ENCODE data around the gene ZNF217. TPM values are rescaled to one million over a fixed set of nuclear protein-coding genes. Genes with fewer than 3 reads are reported as not detected.

Gene ZNF217
- total and polyA plus RNA-seq, 9 of the 15 experiments (the other 6 are each of a cell fraction or from before 2014, with no cell fraction given): 3.0 to 41.8 (median 16.8) TPM

GRCh38 chr20:53623454-53624211, 30.0 kb upstream of the ZNF217 start (continued):
- TF ChIP-seq, protein P1, sequence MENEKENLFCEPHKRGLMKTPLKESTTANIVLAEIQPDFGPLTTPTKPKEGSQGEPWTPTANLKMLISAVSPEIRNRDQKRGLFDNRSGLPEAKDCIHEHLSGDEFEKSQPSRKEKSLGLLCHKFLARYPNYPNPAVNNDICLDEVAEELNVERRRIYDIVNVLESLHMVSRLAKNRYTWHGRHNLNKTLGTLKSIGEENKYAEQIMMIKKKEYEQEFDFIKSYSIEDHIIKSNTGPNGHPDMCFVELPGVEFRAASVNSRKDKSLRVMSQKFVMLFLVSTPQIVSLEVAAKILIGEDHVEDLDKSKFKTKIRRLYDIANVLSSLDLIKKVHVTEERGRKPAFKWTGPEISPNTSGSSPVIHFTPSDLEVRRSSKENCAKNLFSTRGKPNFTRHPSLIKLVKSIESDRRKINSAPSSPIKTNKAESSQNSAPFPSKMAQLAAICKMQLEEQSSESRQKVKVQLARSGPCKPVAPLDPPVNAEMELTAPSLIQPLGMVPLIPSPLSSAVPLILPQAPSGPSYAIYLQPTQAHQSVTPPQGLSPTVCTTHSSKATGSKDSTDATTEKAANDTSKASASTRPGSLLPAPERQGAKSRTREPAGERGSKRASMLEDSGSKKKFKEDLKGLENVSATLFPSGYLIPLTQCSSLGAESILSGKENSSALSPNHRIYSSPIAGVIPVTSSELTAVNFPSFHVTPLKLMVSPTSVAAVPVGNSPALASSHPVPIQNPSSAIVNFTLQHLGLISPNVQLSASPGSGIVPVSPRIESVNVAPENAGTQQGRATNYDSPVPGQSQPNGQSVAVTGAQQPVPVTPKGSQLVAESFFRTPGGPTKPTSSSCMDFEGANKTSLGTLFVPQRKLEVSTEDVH (IDR thresholded peaks at IDR 0.05; ENCODE audit: low read depth, partially characterized antibody): no peak
- TF ChIP-seq, protein P2, sequence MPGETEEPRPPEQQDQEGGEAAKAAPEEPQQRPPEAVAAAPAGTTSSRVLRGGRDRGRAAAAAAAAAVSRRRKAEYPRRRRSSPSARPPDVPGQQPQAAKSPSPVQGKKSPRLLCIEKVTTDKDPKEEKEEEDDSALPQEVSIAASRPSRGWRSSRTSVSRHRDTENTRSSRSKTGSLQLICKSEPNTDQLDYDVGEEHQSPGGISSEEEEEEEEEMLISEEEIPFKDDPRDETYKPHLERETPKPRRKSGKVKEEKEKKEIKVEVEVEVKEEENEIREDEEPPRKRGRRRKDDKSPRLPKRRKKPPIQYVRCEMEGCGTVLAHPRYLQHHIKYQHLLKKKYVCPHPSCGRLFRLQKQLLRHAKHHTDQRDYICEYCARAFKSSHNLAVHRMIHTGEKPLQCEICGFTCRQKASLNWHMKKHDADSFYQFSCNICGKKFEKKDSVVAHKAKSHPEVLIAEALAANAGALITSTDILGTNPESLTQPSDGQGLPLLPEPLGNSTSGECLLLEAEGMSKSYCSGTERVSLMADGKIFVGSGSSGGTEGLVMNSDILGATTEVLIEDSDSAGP (CRISPR knock-in tag; IDR thresholded peaks at IDR 0.05): no peak
- TF ChIP-seq PRMT5 (CRISPR knock-in tag; IDR thresholded peaks at IDR 0.05) (no peak), MLLT1 (IDR thresholded peaks at IDR 0.05) (peak in 1 of 2 experiments; percentile 12; a peak in 1 of 4 replicates), ZNF24 (IDR thresholded peaks at IDR 0.05) (no peak), NFXL1 (CRISPR knock-in tag; IDR thresholded peaks at IDR 0.05) (no peak), TARDBP (IDR thresholded peaks at IDR 0.05) (no peak; the same call in 1 of the 2 replicates), TEAD4 (IDR thresholded peaks at IDR 0.05; ENCODE audit: low read length) (peak; percentile 55), TEAD4 (CRISPR knock-in tag; IDR thresholded peaks at IDR 0.05; ENCODE audit: borderline replicate concordance) (no peak), FOXK1 (CRISPR knock-in tag; IDR thresholded peaks at IDR 0.05; ENCODE audit: borderline replicate concordance) (no peak), PRPF4 (IDR thresholded peaks at IDR 0.05; ENCODE audit: insufficient read depth, low read depth, low read length, poor library complexity, severe bottlenecking) (no peak), LEF1 (IDR thresholded peaks at IDR 0.05) (peak; percentile 50; the same call in 1 of the 2 replicates), MIER1 (IDR thresholded peaks at IDR 0.05; ENCODE audit: low read depth) (no peak), ZNF174 (CRISPR knock-in tag; IDR thresholded peaks at IDR 0.05) (0 out of 2 replicates have a peak, but pooled peaks have one; percentile 78), HSF4 (CRISPR knock-in tag; IDR thresholded peaks at IDR 0.05; ENCODE audit: borderline replicate concordance) (peak; percentile 50; the same call in 1 of the 2 replicates), ZNF830 (CRISPR knock-in tag; IDR thresholded peaks at IDR 0.05) (0 out of 2 replicates have a peak, but pooled peaks have one; percentile 37)
- TF ChIP-seq, protein P3, sequence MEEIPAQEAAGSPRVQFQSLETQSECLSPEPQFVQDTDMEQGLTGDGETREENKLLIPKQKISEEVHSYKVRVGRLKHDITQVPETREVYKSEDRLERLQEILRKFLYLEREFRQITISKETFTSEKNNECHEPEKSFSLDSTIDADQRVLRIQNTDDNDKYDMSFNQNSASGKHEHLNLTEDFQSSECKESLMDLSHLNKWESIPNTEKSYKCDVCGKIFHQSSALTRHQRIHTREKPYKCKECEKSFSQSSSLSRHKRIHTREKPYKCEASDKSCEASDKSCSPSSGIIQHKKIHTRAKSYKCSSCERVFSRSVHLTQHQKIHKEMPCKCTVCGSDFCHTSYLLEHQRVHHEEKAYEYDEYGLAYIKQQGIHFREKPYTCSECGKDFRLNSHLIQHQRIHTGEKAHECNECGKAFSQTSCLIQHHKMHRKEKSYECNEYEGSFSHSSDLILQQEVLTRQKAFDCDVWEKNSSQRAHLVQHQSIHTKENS (CRISPR knock-in tag; IDR thresholded peaks at IDR 0.05): no peak
- TF ChIP-seq, protein P4, sequence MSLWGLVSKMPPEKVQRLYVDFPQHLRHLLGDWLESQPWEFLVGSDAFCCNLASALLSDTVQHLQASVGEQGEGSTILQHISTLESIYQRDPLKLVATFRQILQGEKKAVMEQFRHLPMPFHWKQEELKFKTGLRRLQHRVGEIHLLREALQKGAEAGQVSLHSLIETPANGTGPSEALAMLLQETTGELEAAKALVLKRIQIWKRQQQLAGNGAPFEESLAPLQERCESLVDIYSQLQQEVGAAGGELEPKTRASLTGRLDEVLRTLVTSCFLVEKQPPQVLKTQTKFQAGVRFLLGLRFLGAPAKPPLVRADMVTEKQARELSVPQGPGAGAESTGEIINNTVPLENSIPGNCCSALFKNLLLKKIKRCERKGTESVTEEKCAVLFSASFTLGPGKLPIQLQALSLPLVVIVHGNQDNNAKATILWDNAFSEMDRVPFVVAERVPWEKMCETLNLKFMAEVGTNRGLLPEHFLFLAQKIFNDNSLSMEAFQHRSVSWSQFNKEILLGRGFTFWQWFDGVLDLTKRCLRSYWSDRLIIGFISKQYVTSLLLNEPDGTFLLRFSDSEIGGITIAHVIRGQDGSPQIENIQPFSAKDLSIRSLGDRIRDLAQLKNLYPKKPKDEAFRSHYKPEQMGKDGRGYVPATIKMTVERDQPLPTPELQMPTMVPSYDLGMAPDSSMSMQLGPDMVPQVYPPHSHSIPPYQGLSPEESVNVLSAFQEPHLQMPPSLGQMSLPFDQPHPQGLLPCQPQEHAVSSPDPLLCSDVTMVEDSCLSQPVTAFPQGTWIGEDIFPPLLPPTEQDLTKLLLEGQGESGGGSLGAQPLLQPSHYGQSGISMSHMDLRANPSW (CRISPR knock-in tag; IDR thresholded peaks at IDR 0.05): no peak
